SH-SY5Y (cell line): ENCODE results near the gene RAPGEF1.

Experiments
- GATA2 ChIP-seq: IDR thresholded peaks from 2 replicates; pipeline ENCODE4 v1.6.1; 2011; ENCODE audit warnings: mild to moderate bottlenecking, low read depth, low read length
- GATA3 ChIP-seq: IDR thresholded peaks from 2 replicates; pipeline ENCODE4 v1.6.1; 2011; ENCODE audit warnings: low read depth, mild to moderate bottlenecking, low read length, moderate library complexity

DNA sequence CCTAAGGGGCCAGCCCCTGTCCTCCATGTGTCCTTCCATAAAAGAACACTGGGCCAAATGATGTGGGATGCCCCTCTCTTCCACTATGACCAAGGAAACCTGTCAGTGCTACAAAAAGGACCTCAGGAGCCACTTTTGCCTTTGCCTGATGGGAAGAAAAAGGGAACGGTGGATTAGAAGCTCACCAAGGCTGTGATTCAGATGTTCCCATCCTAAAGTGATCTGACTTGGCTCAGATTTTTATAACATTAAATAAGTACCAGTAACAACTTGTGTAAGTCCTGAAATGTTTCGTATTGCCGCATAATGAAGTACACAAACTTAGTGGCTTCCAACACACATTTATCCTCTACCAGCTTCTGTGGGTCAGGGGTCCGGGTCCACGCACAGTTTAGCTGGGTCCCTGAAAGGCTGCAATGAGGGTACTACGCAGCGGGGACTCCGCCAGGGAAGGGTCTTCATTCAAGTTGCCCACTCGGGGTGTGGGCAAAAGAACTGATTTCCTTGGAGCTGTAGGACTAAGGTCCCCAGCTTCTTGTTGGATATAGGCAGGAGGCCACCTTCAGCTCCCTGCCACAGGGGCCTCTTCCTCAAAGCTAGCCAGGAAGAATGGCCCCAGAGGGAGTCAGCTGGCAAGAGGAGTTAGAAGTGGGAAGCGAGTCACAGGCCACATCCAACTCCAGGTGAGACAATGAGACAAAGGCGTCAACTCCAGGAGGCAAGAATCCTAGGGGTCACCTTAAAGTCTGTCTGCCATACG, 60.4 kb downstream of the RAPGEF1 start:
- TF ChIP-seq GATA3 = no peak
- no peak for TF ChIP-seq GATA2
